ENCODE data around the gene OR2C1. TPM values are rescaled to one million over a fixed set of nuclear protein-coding genes. Genes with fewer than 3 reads are reported as not detected.
A peak's percentile ranks its signal among the peaks of the same experiment; 100 is the strongest.

OR2C1 gene
- total RNA-seq, 1 experiment from 2014 or later, result not detected

GRCh38 chr16:3400779-3401688 is 45.3 kb downstream of the OR2C1 start, which contains the start of the genes ZNF174 and ZSCAN32 (continued):
- TF ChIP-seq IRF1 (CRISPR knock-in tag; IDR thresholded peaks at IDR 0.05), result no peak
- no peak for TF ChIP-seq ZNF671 (CRISPR knock-in tag; IDR thresholded peaks at IDR 0.05)
- no peak for TF ChIP-seq ZNF416 (CRISPR knock-in tag; IDR thresholded peaks at IDR 0.05)
- no peak for TF ChIP-seq GRHL2 (CRISPR knock-in tag; IDR thresholded peaks at IDR 0.05; ENCODE audit: insufficient replicate concordance, severe bottlenecking)
- TF ChIP-seq RELA (CRISPR knock-in tag; IDR thresholded peaks at IDR 0.05; ENCODE audit: borderline replicate concordance), result peak; percentile 89; the same call in 1 of the 2 replicates
- TF ChIP-seq TEAD1 (CRISPR knock-in tag; IDR thresholded peaks at IDR 0.05), result 0 out of 2 replicates have a peak, but pooled peaks have one; percentile 27
- TF ChIP-seq ATF3 (CRISPR knock-in tag; conservative IDR thresholded peaks at IDR 0.05), result no peak
- TF ChIP-seq E2F5 (CRISPR knock-in tag; IDR thresholded peaks at IDR 0.05), result no peak; the same call in 1 of the 2 replicates
- 0 out of 2 replicates have a peak, but pooled peaks have one; percentile 10 for TF ChIP-seq USF1 (CRISPR knock-in tag; IDR thresholded peaks at IDR 0.05)
- no peak for TF ChIP-seq CTCF (IDR thresholded peaks at IDR 0.05)
- 0 out of 2 replicates have a peak, but pooled peaks have one; percentile 40 for TF ChIP-seq PREB (CRISPR knock-in tag; IDR thresholded peaks at IDR 0.05; ENCODE audit: borderline replicate concordance)
- TF ChIP-seq MLX (CRISPR knock-in tag; IDR thresholded peaks at IDR 0.05), result no peak
- TF ChIP-seq CDX4 (CRISPR knock-in tag; IDR thresholded peaks at IDR 0.05; ENCODE audit: borderline replicate concordance), result no peak
- peak; percentile 83 for TF ChIP-seq MAX (CRISPR knock-in tag; IDR thresholded peaks at IDR 0.05)
- TF ChIP-seq ZBTB21 (CRISPR knock-in tag; IDR thresholded peaks at IDR 0.05; ENCODE audit: borderline replicate concordance), result no peak
- no peak for TF ChIP-seq ATF1 (CRISPR knock-in tag; IDR thresholded peaks at IDR 0.05)
- TF ChIP-seq JUN (CRISPR knock-in tag; IDR thresholded peaks at IDR 0.05), result peak; percentile 68; the same call in 1 of the 2 replicates
- no peak for TF ChIP-seq EMX1 (CRISPR knock-in tag; IDR thresholded peaks at IDR 0.05)
- no peak for TF ChIP-seq ATF6 (CRISPR knock-in tag; IDR thresholded peaks at IDR 0.05)
- peak; percentile 100 for TF ChIP-seq SP1 (CRISPR knock-in tag; conservative IDR thresholded peaks at IDR 0.05)
- TF ChIP-seq FOXK1 (CRISPR knock-in tag; IDR thresholded peaks at IDR 0.05), result no peak
- peak; percentile 83; the same call in 1 of the 2 replicates for TF ChIP-seq FOXP1 (CRISPR knock-in tag; IDR thresholded peaks at IDR 0.05; ENCODE audit: borderline replicate concordance)
- TF ChIP-seq TCF7 (CRISPR knock-in tag; IDR thresholded peaks at IDR 0.05; ENCODE audit: low read depth), result 0 out of 2 replicates have a peak, but pooled peaks have one; percentile 23
- TF ChIP-seq OVOL2 (CRISPR knock-in tag; IDR thresholded peaks at IDR 0.05; ENCODE audit: borderline replicate concordance), result no peak
- TF ChIP-seq IRF2 (CRISPR knock-in tag; IDR thresholded peaks at IDR 0.05; ENCODE audit: borderline replicate concordance, low read depth), result no peak
- TF ChIP-seq MXD4 (CRISPR knock-in tag; IDR thresholded peaks at IDR 0.05; ENCODE audit: borderline replicate concordance), result no peak
- TF ChIP-seq TEAD4 (CRISPR knock-in tag; IDR thresholded peaks at IDR 0.05), result no peak
- peak; percentile 63; the same call in 1 of the 2 replicates for TF ChIP-seq SMAD4 (CRISPR knock-in tag; IDR thresholded peaks at IDR 0.05)

Data from WTC11 (cell line).